Diencephalon (tissue), 1 donor: Measurements from ENCODE around the gene B3GNT3. TPM values are rescaled to one million over a fixed set of nuclear protein-coding genes. Genes with fewer than 3 reads are reported as not detected.

Source experiments
- small RNA-seq: library from RNA; depleted of rRNA; stranded (forward); fragments of <200 nt; gene quantifications from one replicate; pipeline ENCODE3, GENCODE V24; 2014
- total RNA-seq: library from RNA; depleted of rRNA; stranded (reverse); fragments of >200 nt; gene quantifications from one replicate; pipeline ENCODE4 v1.2.3, GENCODE V29; 2014

B3GNT3 gene
- 0.46 TPM for total RNA-seq

GRCh38 chr19:17794731-17795494, at the start of gene B3GNT3:
Gene B3GNT3, plus strand, starts transcription at chr19:17795138. Its CDS starts 12,670 bp downstream, at chr19:17807808.

GRCh38 chr19:17751103-17751911, 43.6 kb upstream of the B3GNT3 start, which contains the start of gene FCHO1:
Gene FCHO1, plus strand, starts transcription at chr19:17751477. Its CDS starts 3,688 bp downstream, at chr19:17755165.

GRCh38 chr19:17821190-17821589, 26.3 kb downstream of the B3GNT3 start, which contains the start of gene INSL3:
Gene INSL3, minus strand, starts transcription at chr19:17821519. Its CDS starts 13 bp downstream, at chr19:17821506.

GRCh38 chr19:17847538-17848366, 52.8 kb downstream of the B3GNT3 start, which contains the start of gene JAK3:
Gene JAK3, minus strand, starts transcription at chr19:17847982. Its CDS starts 3,565 bp downstream, at chr19:17844417.

GRCh38 chr19:17859533-17860330, 64.8 kb downstream of the B3GNT3 start, which contains the start of gene RPL18A:
Gene RPL18A, plus strand, starts transcription at chr19:17859910. Its CDS starts 47 bp downstream, at chr19:17859957.

Small RNA genes lying within 50 kb of the gene (small RNA-seq; reads per million reads assigned to genes)
- not detected for gene SNORA68

Other genes with a start within 250 kb of the B3GNT3 start
- 22.8 TPM for gene COLGALT1, start 239.5 kb upstream of the B3GNT3 start, total RNA-seq
- gene UNC13A, start 106.8 kb upstream of the B3GNT3 start, total RNA-seq: 69.7 TPM
- gene MAP1S, start 75.7 kb upstream of the B3GNT3 start, total RNA-seq: 29.5 TPM
- gene FCHO1, start 43.7 kb upstream of the B3GNT3 start, total RNA-seq: 30.0 TPM
- gene INSL3, start 26.4 kb downstream of the B3GNT3 start, total RNA-seq: not detected
- gene JAK3, start 52.8 kb downstream of the B3GNT3 start, total RNA-seq: 3.5 TPM
- 547 TPM for gene RPL18A, start 64.8 kb downstream of the B3GNT3 start, total RNA-seq
- gene SLC5A5, start 76.8 kb downstream of the B3GNT3 start, total RNA-seq: 6.0 TPM
- 27.5 TPM for gene CCDC124, start 137.9 kb downstream of the B3GNT3 start, total RNA-seq
- gene KCNN1, start 172.0 kb downstream of the B3GNT3 start, total RNA-seq: 16.8 TPM
- 1.6 TPM for gene ARRDC2, start 213.0 kb downstream of the B3GNT3 start, total RNA-seq